SK-N-SH treated with all-trans-retinoic acid at 6 μM for 48 hours (cell line): Measurements from ENCODE around the gene KCND1.

Source experiments
- ATAC-seq: fragments of 200-7000 bp; cut with Tn5 transposase; 3 replicates; pipeline ENCODE4 v1.9.1; 2020; ENCODE audit warnings: mild to moderate bottlenecking, moderate library complexity
- ARNTL ChIP-seq: fragments of 450-650 bp; formaldehyde crosslinking; IDR thresholded peaks from 2 replicates; pipeline ENCODE4 v1.5.0; 2020; ENCODE audit warnings: low read depth, mild to moderate bottlenecking, moderate library complexity, borderline replicate concordance
- BACH2 ChIP-seq: fragments of 250-450 bp; sonication (Bioruptor Pico); IDR thresholded peaks from 2 replicates; pipeline ENCODE4 v1.9.0; 2021; ENCODE audit warnings: mild to moderate bottlenecking, borderline replicate concordance
- CREB5 ChIP-seq: fragments of 250-450 bp; sonication (Bioruptor Pico); IDR thresholded peaks from 2 replicates; pipeline ENCODE4 v1.5.1; 2020; ENCODE audit warnings: low read depth, mild to moderate bottlenecking, moderate library complexity
- CSDC2 ChIP-seq: fragments of 250-450 bp; sonication (Bioruptor Pico); IDR thresholded peaks from 2 replicates; pipeline ENCODE4 v1.5.0; 2020; ENCODE audit warnings: mild to moderate bottlenecking, moderate library complexity
- CSRNP3 ChIP-seq: fragments of 250-450 bp; sonication (Bioruptor Pico); IDR thresholded peaks from 2 replicates; pipeline ENCODE4 v1.5.1; 2021; ENCODE audit warnings: mild to moderate bottlenecking, moderate library complexity
- ESRRG ChIP-seq: fragments of 250-450 bp; sonication (Bioruptor Pico); IDR thresholded peaks from 2 replicates; pipeline ENCODE4 v1.6.1; 2021; ENCODE audit warnings: mild to moderate bottlenecking
- GLIS3 ChIP-seq: fragments of 250-450 bp; sonication (Bioruptor Pico); IDR thresholded peaks from 2 replicates; pipeline ENCODE4 v1.5.0; 2020; ENCODE audit warnings: mild to moderate bottlenecking, moderate library complexity
- ISL1 ChIP-seq: fragments of 250-450 bp; sonication (Bioruptor Pico); IDR thresholded peaks from 2 replicates; pipeline ENCODE4 v2.1.2; 2022; ENCODE audit warnings: mild to moderate bottlenecking, moderate library complexity
- OSR1 ChIP-seq: fragments of 250-450 bp; sonication (Bioruptor Pico); IDR thresholded peaks from 2 replicates; pipeline ENCODE4 v1.8.0; 2022; ENCODE audit warnings: moderate library complexity, mild to moderate bottlenecking, inconsistent platforms
- PATZ1 ChIP-seq: fragments of 250-450 bp; sonication (Bioruptor Pico); IDR thresholded peaks from 2 replicates; pipeline ENCODE4 v1.8.0; 2020; ENCODE audit warnings: mild to moderate bottlenecking, moderate library complexity, borderline replicate concordance
- POU6F1 ChIP-seq: fragments of 250-450 bp; sonication (Bioruptor Pico); IDR thresholded peaks from 2 replicates; pipeline ENCODE4 v1.8.0; 2021; ENCODE audit warnings: low read depth, mild to moderate bottlenecking, moderate library complexity, borderline replicate concordance
- PPARA ChIP-seq: fragments of 250-450 bp; sonication (Bioruptor Pico); IDR thresholded peaks from 2 replicates; pipeline ENCODE4 v1.5.0; 2020; ENCODE audit warnings: mild to moderate bottlenecking, borderline replicate concordance
- RARB ChIP-seq: fragments of 250-450 bp; sonication (Bioruptor Pico); IDR thresholded peaks from 2 replicates; pipeline ENCODE4 v1.8.0; 2021; ENCODE audit warnings: mild to moderate bottlenecking, moderate library complexity
- SNAI2 ChIP-seq: fragments of 250-450 bp; sonication (Bioruptor Pico); IDR thresholded peaks from 2 replicates; pipeline ENCODE4 v1.5.0; 2020; ENCODE audit warnings: mild to moderate bottlenecking, moderate library complexity
- TCF4 ChIP-seq: fragments of 250-450 bp; sonication (Bioruptor Pico); IDR thresholded peaks from 2 replicates; pipeline ENCODE4 v1.8.0; 2021; ENCODE audit warnings: mild to moderate bottlenecking, moderate library complexity, borderline replicate concordance
- TOX ChIP-seq: fragments of 250-450 bp; sonication (Bioruptor Pico); IDR thresholded peaks from 2 replicates; pipeline ENCODE4 v1.8.0; 2021; ENCODE audit warnings: mild to moderate bottlenecking, moderate library complexity, borderline replicate concordance
- TSHZ2 ChIP-seq: fragments of 250-450 bp; sonication (Bioruptor Pico); IDR thresholded peaks from 2 replicates; pipeline ENCODE4 v1.5.0; 2020; ENCODE audit warnings: mild to moderate bottlenecking, moderate library complexity
- ZC3H10 ChIP-seq: fragments of 250-450 bp; sonication (Bioruptor Pico); IDR thresholded peaks from 2 replicates; pipeline ENCODE4 v1.5.1; 2021; ENCODE audit warnings: mild to moderate bottlenecking, moderate library complexity
- ZFP3 ChIP-seq: fragments of 250-450 bp; sonication (Bioruptor Pico); IDR thresholded peaks from 2 replicates; pipeline ENCODE4 v1.5.0; 2020; ENCODE audit warnings: mild to moderate bottlenecking, moderate library complexity
- ZFP30 ChIP-seq: fragments of 450-650 bp; formaldehyde crosslinking; IDR thresholded peaks from 2 replicates; pipeline ENCODE4 v1.5.0; 2022; ENCODE audit warnings: mild to moderate bottlenecking, moderate library complexity
- ZNF565 ChIP-seq: fragments of 450-650 bp; formaldehyde crosslinking; conservative IDR thresholded peaks from 2 replicates; pipeline ENCODE4 v1.5.0; 2020; ENCODE audit warnings: low read depth, mild to moderate bottlenecking, moderate library complexity
- ZNF70 ChIP-seq: fragments of 450-650 bp; formaldehyde crosslinking; IDR thresholded peaks from 2 replicates; pipeline ENCODE4 v1.5.0; 2020; ENCODE audit warnings: mild to moderate bottlenecking, moderate library complexity
- ZNF8 ChIP-seq: fragments of 450-650 bp; formaldehyde crosslinking; IDR thresholded peaks from 2 replicates; pipeline ENCODE4 v1.5.0; 2020; ENCODE audit warnings: mild to moderate bottlenecking, moderate library complexity

KCND1 gene

GRCh38 chrX:48934581-48935300, 36.9 kb downstream of the KCND1 start:
- TF ChIP-seq TCF4 (no peak), TSHZ2 (CRISPR knock-in tag) (no peak), PPARA (CRISPR knock-in tag) (no peak), ZNF70 (no peak), ZFP3 (no peak), GLIS3 (CRISPR knock-in tag) (no peak), CSRNP3 (CRISPR knock-in tag) (no peak), TOX (CRISPR knock-in tag) (no peak), PATZ1 (CRISPR knock-in tag) (no peak), ARNTL (CRISPR knock-in tag) (no peak), ESRRG (CRISPR knock-in tag) (no peak), ZNF8 (CRISPR knock-in tag) (no peak), ZFP30 (CRISPR knock-in tag) (no peak), OSR1 (CRISPR knock-in tag) (no peak), ZNF565 (CRISPR knock-in tag) (no peak), ISL1 (CRISPR knock-in tag) (no peak), ZC3H10 (no peak)
- TF ChIP-seq, all 23 proteins: peak for 0
- no peak for ATAC-seq

- TF ChIP-seq RARB, result no peak
- no peak for TF ChIP-seq ZNF8 (CRISPR knock-in tag)
- no peak for TF ChIP-seq TCF4
- TF ChIP-seq CSRNP3 (CRISPR knock-in tag), result no peak
- TF ChIP-seq PPARA (CRISPR knock-in tag), result no peak
- no peak for TF ChIP-seq ZFP3
- no peak for TF ChIP-seq CSDC2 (CRISPR knock-in tag)
- no peak for TF ChIP-seq ESRRG (CRISPR knock-in tag)
- no peak for TF ChIP-seq GLIS3 (CRISPR knock-in tag)
- TF ChIP-seq ZNF565 (CRISPR knock-in tag), result no peak
- no peak for TF ChIP-seq POU6F1 (CRISPR knock-in tag)
- no peak for TF ChIP-seq CREB5 (CRISPR knock-in tag)
- TF ChIP-seq ZFP30 (CRISPR knock-in tag), result no peak
- no peak for TF ChIP-seq ZNF70
- TF ChIP-seq ISL1 (CRISPR knock-in tag), result no peak
- TF ChIP-seq TOX (CRISPR knock-in tag), result no peak
- TF ChIP-seq SNAI2 (CRISPR knock-in tag), result no peak
- no peak for TF ChIP-seq TSHZ2 (CRISPR knock-in tag)
- TF ChIP-seq BACH2 (CRISPR knock-in tag), result no peak
- no peak for TF ChIP-seq ZC3H10
- ATAC-seq, result no peak
Observed at GRCh38 chrX:48933757-48934156, 37.9 kb downstream of the KCND1 start.
